GM12874 (cell line): ENCODE measurements around the gene SERPINA1.

Experiments used
- TF ChIP-seq, protein P1 (sequence below): IDR thresholded peaks from 2 replicates; pipeline ENCODE4 v1.5.1; 2011; ENCODE audit warnings: low read depth, mild to moderate bottlenecking, control low read depth, low read length, moderate library complexity; ENCODE audit not compliant: insufficient read depth

The SERPINA1 gene

DNA sequence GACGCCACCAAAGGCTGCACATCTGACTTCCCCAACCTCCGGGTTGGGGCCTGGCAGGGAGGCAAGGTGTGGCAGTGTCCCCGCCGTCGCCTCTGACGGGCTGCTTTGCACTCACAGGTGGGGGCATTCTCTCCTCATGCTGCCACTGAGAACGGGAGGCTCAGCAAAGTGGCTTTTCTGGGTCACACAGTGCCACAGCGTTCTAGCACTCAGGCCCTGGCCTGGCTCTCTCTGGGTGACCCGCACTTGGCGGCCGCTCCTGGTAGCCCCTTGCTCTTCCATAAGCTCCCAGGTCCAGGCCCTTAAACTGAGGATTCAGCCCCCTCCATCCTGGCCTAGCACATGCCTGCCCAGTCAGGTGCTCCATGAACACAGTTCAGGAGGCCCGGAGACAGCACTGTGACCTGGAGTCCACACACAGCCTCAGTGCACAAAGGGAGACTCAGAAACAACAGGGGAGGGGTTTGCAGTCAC, 25.2 kb downstream of the SERPINA1 start:
- TF ChIP-seq, protein P1, sequence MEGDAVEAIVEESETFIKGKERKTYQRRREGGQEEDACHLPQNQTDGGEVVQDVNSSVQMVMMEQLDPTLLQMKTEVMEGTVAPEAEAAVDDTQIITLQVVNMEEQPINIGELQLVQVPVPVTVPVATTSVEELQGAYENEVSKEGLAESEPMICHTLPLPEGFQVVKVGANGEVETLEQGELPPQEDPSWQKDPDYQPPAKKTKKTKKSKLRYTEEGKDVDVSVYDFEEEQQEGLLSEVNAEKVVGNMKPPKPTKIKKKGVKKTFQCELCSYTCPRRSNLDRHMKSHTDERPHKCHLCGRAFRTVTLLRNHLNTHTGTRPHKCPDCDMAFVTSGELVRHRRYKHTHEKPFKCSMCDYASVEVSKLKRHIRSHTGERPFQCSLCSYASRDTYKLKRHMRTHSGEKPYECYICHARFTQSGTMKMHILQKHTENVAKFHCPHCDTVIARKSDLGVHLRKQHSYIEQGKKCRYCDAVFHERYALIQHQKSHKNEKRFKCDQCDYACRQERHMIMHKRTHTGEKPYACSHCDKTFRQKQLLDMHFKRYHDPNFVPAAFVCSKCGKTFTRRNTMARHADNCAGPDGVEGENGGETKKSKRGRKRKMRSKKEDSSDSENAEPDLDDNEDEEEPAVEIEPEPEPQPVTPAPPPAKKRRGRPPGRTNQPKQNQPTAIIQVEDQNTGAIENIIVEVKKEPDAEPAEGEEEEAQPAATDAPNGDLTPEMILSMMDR = no peak

DNA sequence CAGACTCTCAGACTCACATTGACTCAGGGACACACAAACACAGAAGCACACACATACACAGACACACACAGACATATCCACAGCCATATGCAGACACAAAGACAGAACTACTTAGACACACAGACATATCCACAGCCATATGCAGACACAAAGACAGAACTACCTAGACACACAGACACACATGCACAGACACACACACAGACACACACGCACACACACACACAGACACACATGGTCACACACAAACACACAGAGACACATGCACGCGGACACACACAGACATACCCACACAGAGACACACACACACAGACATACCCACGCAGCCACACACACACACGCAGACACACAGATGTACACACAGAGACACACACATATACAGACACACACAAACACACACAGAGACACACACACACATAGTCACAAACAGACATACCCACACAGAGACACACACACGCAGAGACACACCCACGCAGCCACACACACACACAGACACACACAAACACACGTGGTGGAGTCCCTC, 25.7 kb downstream of the SERPINA1 start:
- TF ChIP-seq, protein P1 = no peak

DNA sequence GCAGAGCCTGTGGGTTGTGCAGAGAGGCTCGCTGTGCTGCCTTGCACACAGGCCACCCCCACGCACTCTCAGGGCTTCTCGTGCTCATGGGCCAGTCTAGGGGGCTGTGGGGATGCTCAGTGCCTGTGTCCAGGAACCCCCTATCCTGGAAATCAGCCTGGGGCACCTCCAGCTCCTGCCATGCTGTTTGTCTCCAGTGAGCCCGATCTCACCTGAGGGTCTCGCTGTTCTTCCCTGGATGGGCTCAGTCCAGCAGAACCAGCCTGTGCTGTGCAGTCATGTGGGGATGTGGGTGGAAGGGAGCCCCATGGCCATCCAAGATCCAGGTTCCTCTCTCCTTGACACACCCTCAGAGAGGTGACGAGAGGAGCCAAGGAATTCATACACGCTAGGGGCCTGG, 26.7 kb downstream of the SERPINA1 start:
- TF ChIP-seq, protein P1 = no peak

DNA sequence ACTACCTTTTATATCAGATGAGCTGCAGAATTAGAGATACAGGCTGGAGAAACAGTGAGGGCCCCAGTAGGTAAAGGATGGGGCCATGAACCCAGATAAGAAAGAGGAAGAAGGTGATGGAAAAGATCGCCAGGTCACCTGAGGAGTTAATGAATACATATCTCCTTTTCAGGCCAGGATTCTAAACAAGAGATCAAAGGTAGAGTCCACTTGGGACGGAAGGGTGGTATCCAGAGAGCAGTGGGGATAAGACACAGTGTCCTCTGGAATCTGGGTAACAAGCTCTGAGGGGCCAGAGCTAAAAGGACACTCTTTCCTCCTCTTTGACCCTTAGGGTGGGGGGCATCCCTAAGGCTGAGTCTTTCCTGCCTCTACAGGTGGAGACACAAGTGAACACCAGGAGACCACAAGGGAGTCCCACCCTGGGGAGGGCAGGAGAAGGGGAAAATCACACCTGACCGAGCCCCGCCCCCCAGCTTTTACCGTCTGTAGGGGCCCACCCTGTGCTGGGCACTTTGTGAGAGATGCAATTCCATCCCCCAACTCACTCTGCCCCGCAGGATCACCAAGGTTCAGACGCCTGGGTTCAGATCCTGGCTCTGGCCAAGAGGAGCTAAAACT, 27.3 kb downstream of the SERPINA1 start:
- TF ChIP-seq, protein P1 = no peak

DNA sequence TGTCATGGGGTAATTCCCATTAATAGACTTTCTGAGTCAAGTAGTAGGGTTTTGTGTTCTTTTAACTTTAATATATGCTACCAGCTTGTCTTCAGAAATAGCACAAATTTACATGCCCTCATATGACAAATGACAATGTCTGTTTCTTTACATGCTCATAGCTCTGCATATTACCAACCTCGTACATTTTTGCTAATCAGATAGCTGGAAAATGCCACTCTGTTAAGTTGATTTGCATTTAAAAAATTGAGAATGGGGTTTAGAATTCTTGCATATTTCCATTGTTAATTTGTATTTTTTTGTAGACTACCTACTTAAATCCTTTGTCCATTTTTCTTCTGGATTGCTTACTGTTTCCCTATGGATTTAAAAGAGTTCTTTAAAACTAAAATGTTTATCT, 31.2 kb downstream of the SERPINA1 start:
- TF ChIP-seq, protein P1 = no peak

DNA sequence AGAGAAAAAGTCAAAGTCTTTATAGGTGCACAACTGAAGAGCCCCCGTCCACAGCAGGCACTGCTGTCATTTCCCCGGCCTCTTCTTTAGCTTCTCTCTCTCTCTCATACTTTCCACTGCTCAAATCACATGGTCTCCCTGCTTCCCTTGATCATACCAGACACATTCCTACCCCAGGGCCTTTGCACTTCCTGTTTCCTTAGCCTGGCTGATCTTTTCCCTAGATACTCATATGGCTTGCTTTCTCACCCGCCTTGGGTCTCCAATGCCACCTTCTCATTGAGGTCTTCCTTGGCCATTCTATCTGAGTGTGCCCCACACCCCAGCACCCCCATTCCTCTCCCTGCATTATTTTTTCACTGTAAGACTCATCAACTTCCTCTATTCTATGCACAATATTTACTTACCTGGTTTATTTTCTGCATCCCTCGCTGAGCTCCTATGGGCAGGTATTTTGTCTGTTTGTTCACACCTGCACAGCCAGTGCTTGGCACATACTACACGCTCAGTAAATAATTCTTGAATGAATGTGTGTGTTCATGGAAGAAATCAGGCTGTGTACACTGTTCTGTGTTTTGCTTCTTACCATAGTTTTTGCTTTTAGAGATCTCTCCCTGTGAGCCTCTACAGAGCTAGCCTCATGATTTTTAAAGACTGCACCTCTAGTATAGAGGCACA, 31.9 kb downstream of the SERPINA1 start:
- TF ChIP-seq, protein P1 = no peak

DNA sequence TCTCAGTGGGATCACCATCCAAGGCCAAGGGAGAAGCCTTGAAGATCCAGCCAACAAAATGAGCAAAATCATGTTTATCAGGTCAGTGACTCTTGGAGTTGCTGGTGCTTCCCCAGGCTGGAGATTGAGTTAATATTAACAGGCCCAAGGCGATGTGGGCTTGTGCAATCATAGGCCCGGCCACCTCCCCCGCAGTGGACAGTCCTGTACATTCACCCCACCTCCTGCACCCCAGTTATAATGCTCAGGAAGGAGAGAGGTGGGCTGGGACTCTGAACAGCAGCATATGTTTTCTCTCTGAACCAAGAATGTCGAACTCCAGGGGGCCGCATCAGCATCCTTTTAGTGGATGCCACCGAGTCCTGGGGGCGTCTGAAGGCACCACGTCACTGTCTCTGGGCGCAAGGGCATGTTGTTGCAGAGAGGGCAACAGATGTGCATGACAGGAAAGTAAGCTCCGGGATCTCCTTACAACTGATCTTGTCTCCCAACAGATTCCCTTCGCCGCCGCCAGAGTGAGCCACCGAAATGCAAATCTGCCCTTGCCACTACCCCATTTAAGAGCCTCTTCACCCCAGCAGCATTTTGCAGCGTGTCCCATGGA, 33.1 kb downstream of the SERPINA1 start:
- TF ChIP-seq, protein P1 = 0 out of 2 replicates have a peak, but pooled peaks have one; percentile 14
